Stimulated activated CD4-positive, alpha-beta T cell treated with anti-CD3 and anti-CD28 coated beads, Interleukin-12 subunit alpha, Interleukin-12 subunit beta, amount 100 ng/mL, for 48 hours (primary cell): ENCODE data around the gene CRY1.
"Not testable (repeated sequence)": the region's sequence is repeated elsewhere in the genome, so short reads cannot be mapped to it uniquely, and the experiment has no call there.

ENCODE experiments used
- DNase-seq, 3 donors: peaks; one replicate each; pipeline ENCODE4 v3.0.0-alpha.2; 2020; ENCODE audit warnings: low read depth in 2 of 3, low spot score in 1 of 3

Gene CRY1

GRCh38 chr12:107012736-107013425 is 80.5 kb downstream of the CRY1 start:
- no peak for DNase-seq

- DNase-seq, result no peak
Observed at GRCh38 chr12:107011519-107011918, 81.8 kb downstream of the CRY1 start.

- no peak for DNase-seq
Observed at GRCh38 chr12:107007411-107007810, 85.9 kb downstream of the CRY1 start.

- DNase-seq, result not testable (repeated sequence)
Observed at GRCh38 chr12:107002665-107003064, 90.7 kb downstream of the CRY1 start.

- DNase-seq, result no peak
Observed at GRCh38 chr12:106999446-106999845, 93.9 kb downstream of the CRY1 start.

GRCh38 chr12:106997916-106998315 is 95.4 kb downstream of the CRY1 start:
- DNase-seq, result no peak

- DNase-seq, result not testable (repeated sequence)
Observed at GRCh38 chr12:106996102-106996501, 97.2 kb downstream of the CRY1 start.

- no peak for DNase-seq
Observed at GRCh38 chr12:106994579-106995220, 98.6 kb downstream of the CRY1 start.

- no peak for DNase-seq
Observed at GRCh38 chr12:106987846-106988245, 105.5 kb downstream of the CRY1 start.

GRCh38 chr12:106986625-106987389 is 106.5 kb downstream of the CRY1 start, which contains the start of gene MTERF2:
Gene MTERF2 (minus strand): TSS chr12:106987146. CDS start chr12:106978714, 8,432 bp downstream.
- peak; percentile 68 to 79 (median 71) for DNase-seq

GRCh38 chr12:106986135-106986534 is 107.2 kb downstream of the CRY1 start:
- DNase-seq, result no peak

GRCh38 chr12:106985479-106985878 is 107.9 kb downstream of the CRY1 start:
- DNase-seq, result no peak

- no peak for DNase-seq
Observed at GRCh38 chr12:106984588-106985137, 108.7 kb downstream of the CRY1 start.

- no peak for DNase-seq
Observed at GRCh38 chr12:106982229-106982628, 111.1 kb downstream of the CRY1 start.

- DNase-seq, result no peak
Observed at GRCh38 chr12:106981788-106982187, 111.6 kb downstream of the CRY1 start.

GRCh38 chr12:106980944-106981343 is 112.4 kb downstream of the CRY1 start:
- no peak for DNase-seq

- no peak for DNase-seq
Observed at GRCh38 chr12:106978035-106978800, 115.1 kb downstream of the CRY1 start.

- no peak for DNase-seq
Observed at GRCh38 chr12:106976668-106977067, 116.7 kb downstream of the CRY1 start.

GRCh38 chr12:106975993-106976658 is 117.2 kb downstream of the CRY1 start:
- no peak for DNase-seq

- DNase-seq, result no peak
Observed at GRCh38 chr12:106975098-106975497, 118.3 kb downstream of the CRY1 start.
